BJ (cell line): Measurements from ENCODE around the gene NDRG2. TPM values are rescaled to one million over a fixed set of nuclear protein-coding genes. Genes with fewer than 3 reads are reported as not detected.

Source experiments
- CTCF ChIA-PET: fragments of 350-600 bp; formaldehyde crosslinking; extraction: SDS; loops from one replicate; lab custom pipeline; 2021; ENCODE audit warnings: antibody characterized with exemption, inconsistent platforms; lab: Yijun Ruan, JAX
- POLR2A ChIA-PET: fragments of 300-600 bp; sonication (Branson Sonifier 250); formaldehyde crosslinking; extraction: SDS; loops from one replicate; lab custom pipeline; 2021; ENCODE audit warnings: antibody characterized with exemption; lab: Charles Lee
- DNase-seq: peaks from one replicate; pipeline ENCODE4 v3.0.0-alpha.2; 2011; ENCODE audit warnings: low read depth
- H3K27me3 ChIP-seq: 2 replicates; pipeline ENCODE4 v1.6.0; 2011; ENCODE audit warnings: low read length; ENCODE audit not compliant: control insufficient read depth, insufficient read depth
- H3K36me3 ChIP-seq: 2 replicates; pipeline ENCODE4 v1.5.1; 2011; ENCODE audit warnings: low read length; ENCODE audit not compliant: control insufficient read depth, insufficient read depth
- H3K4me3 ChIP-seq: 2 replicates; pipeline ENCODE4 v1.5.1; 2011; ENCODE audit warnings: low read depth, mild to moderate bottlenecking, control low read depth, low read length
- CTCF ChIP-seq: IDR thresholded peaks from 2 replicates; pipeline ENCODE4 v1.5.1; 2011; ENCODE audit warnings: low read depth, mild to moderate bottlenecking, control low read depth, inconsistent platforms, low read length, moderate library complexity; ENCODE audit not compliant: insufficient read depth
- polyA plus RNA-seq: library from polyadenylated mRNA; depleted of rRNA; stranded (reverse); fragments of >200 nt; gene quantifications from 2 replicates; pipeline ENCODE4 v1.2.3, GENCODE V29; 2011

The NDRG2 gene
- polyA plus RNA-seq, 1 experiment = 1.1 TPM

DNA sequence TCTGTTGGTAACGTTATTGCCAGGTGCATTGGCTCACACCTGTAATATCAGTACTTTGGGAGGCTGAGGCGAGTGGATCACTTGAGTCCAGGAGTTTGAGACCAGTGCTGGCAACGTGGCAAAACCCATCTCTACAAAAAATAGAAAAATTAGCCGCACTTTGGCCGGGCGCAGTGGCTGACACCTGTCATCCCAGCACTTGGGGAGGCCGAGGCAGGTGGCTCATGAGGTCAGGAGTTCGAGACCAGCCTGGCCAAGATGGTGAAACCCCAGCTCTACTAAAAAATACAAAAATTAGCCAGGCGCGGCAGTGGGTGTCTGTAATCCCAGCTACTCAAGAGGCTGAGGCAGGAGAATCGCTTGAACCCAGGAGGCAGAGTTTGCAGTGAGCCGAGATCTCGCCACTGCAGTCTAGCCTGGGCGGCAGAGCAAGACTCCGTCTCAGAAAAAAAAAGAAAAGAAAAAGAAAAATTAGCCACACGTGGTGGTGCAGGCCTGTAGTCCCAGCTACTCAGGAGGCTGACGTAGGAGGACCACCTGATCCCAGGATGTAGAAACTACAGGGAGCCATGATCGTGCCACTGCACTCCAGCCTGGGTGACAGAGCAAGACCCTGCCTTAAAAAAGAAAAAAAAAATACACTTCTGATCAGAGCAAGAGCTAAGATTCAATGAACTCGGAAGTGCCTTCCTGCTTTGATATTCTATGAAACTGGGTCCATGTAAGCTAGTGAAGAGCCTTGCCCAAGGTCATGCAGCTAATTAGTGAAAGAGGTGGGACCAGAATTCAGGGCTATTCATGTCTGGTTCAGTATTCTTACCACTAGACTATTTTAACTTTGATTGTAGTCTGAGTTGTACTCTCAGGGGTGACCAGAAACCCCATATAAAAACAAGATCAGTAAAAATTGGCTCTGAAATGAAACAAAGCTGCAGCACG, 28.6 kb upstream of the NDRG2 start:
- TF ChIP-seq CTCF = no peak
- Histone ChIP-seq H3K4me3 (no peak overlapping the region), H3K27me3 (no peaks in the 10 kb centered on the region), H3K36me3 (no peaks in the 10 kb centered on the region)
- POLR2A ChIA-PET = no interaction called here
- CTCF ChIA-PET = interaction anchor here (1.4 to 1.7 kb wide), 3 partner anchors 39 to 82 kb away, joined by 4 to 6 read pairs (median 5); no protein-coding TSS in a partner anchor
- no peak for DNase-seq

- ChIA-PET CTCF (interaction anchor here (0.7 to 1.9 kb wide), 3 partner anchors 10 to 18 kb away, joined by 3 to 5 read pairs (median 5); no protein-coding TSS in a partner anchor), POLR2A (no interaction called here)
- no peak for DNase-seq
- H3K4me3 ChIP-seq = no peak overlapping the region
- no peak for TF ChIP-seq CTCF
- no peaks in the 10 kb centered on the region for H3K27me3 ChIP-seq
- no peaks in the 10 kb centered on the region for H3K36me3 ChIP-seq
Measured at GRCh38 chr14:21050597-21050996, 25.7 kb upstream of the NDRG2 start.

- no peak for DNase-seq
- H3K36me3 ChIP-seq = no peaks in the 10 kb centered on the region
- peaks cover 2% of the 10 kb centered on the region; the same call in 1 of the 2 replicates for H3K27me3 ChIP-seq
- no peak for TF ChIP-seq CTCF
- POLR2A ChIA-PET = no interaction called here
- no peak overlapping the region for H3K4me3 ChIP-seq
- CTCF ChIA-PET = interaction anchor here (0.9 to 3.6 kb wide), 7 partner anchors 8 to 55 kb away, joined by 3 to 22 read pairs (median 4); no protein-coding TSS in a partner anchor
Measured at GRCh38 chr14:21049271-21049673, 24.4 kb upstream of the NDRG2 start.

GRCh38 chr14:21048638-21049037, 23.8 kb upstream of the NDRG2 start:
- no peak for TF ChIP-seq CTCF
- Histone ChIP-seq H3K36me3 (no peaks in the 10 kb centered on the region), H3K27me3 (peaks cover 2% of the 10 kb centered on the region; the same call in 1 of the 2 replicates), H3K4me3 (no peak overlapping the region)
- POLR2A ChIA-PET = no interaction called here
- CTCF ChIA-PET = interaction anchor here (1.0 to 3.6 kb wide), 7 partner anchors 13 to 55 kb away, joined by 3 to 22 read pairs (median 20); no protein-coding TSS in a partner anchor
- no peak for DNase-seq

- no peak for DNase-seq
- TF ChIP-seq CTCF = no peak
- H3K27me3 ChIP-seq = peaks cover 3% of the 10 kb centered on the region; the same call in 1 of the 2 replicates
- no peaks in the 10 kb centered on the region for H3K36me3 ChIP-seq
- CTCF ChIA-PET = interaction anchor here (0.9 to 3.6 kb wide), 13 partner anchors 9 to 77 kb away, joined by 3 to 22 read pairs (median 4); no protein-coding TSS in a partner anchor
- no peak overlapping the region for H3K4me3 ChIP-seq
- POLR2A ChIA-PET = interaction anchor here (0.9 kb wide), 1 partner anchor 16 kb away, joined by 3 read pairs; no protein-coding TSS in a partner anchor
Measured at GRCh38 chr14:21047378-21047781, 22.5 kb upstream of the NDRG2 start.
